HepG2 (cell line): ENCODE results near the gene TALDO1.

Experiments
- CTCF ChIP-seq: sonication (generic); formaldehyde crosslinking; IDR thresholded peaks from 2 replicates; pipeline ENCODE4 v1.5.0; 2020; ENCODE audit warnings: mild to moderate bottlenecking, missing genetic modification reagents, moderate library complexity
- ETS1 ChIP-seq: sonication (generic); formaldehyde crosslinking; IDR thresholded peaks from 2 replicates; pipeline ENCODE4 v1.4.0; 2020; ENCODE audit warnings: missing genetic modification reagents
- ZNF546 ChIP-seq: sonication (generic); formaldehyde crosslinking; conservative IDR thresholded peaks from 2 replicates; pipeline ENCODE4 v1.8.1; 2023; ENCODE audit warnings: mild to moderate bottlenecking, missing genetic modification reagents

- TF ChIP-seq CTCF (CRISPR knock-in tag) (no peak), ZNF546 (CRISPR knock-in tag) (no peak), ETS1 (CRISPR knock-in tag) (no peak)
These were observed 43.0 kb upstream of the TALDO1 start for GRCh38 chr11:704228-704674.
